HG03460 (cell line): Measurements from ENCODE around the gene UGCG.
A peak's percentile ranks its signal among the peaks of the same experiment; 100 is the strongest.
"Not testable (repeated sequence)": the region's sequence is repeated elsewhere in the genome, so short reads cannot be mapped to it uniquely, and the experiment has no call there.

Experiments
- ATAC-seq: cut with Tn5 transposase; IDR thresholded peaks from one replicate; pipeline ENCODE4 v1.9.1; 2021; ENCODE audit not compliant: unreplicated experiment

UGCG gene

GRCh38 chr9:111890334-111890733 is 6.3 kb upstream of the UGCG start:
- ATAC-seq = no peak

GRCh38 chr9:111890867-111891266 is 5.7 kb upstream of the UGCG start:
- ATAC-seq = not testable (repeated sequence)

GRCh38 chr9:111891910-111892499 is 4.6 kb upstream of the UGCG start:
- ATAC-seq = peak; percentile 31

- peak; percentile 31 for ATAC-seq
Observed at GRCh38 chr9:111896942-111897600, 457 bp downstream of the UGCG start.

GRCh38 chr9:111897601-111898137 is 1.1 kb downstream of the UGCG start:
- peak; percentile 44 for ATAC-seq

GRCh38 chr9:111898331-111899096 is 1.9 kb downstream of the UGCG start:
- no peak for ATAC-seq

- no peak for ATAC-seq
Observed at GRCh38 chr9:111900151-111900857, 3.7 kb downstream of the UGCG start.

GRCh38 chr9:111900858-111901612 is 4.4 kb downstream of the UGCG start:
- no peak for ATAC-seq

GRCh38 chr9:111902391-111903139 is 6.0 kb downstream of the UGCG start:
- ATAC-seq = no peak

- ATAC-seq = not testable (repeated sequence)
Observed at GRCh38 chr9:111903535-111903934, 6.9 kb downstream of the UGCG start.

- no peak for ATAC-seq
Observed at GRCh38 chr9:111904026-111904425, 7.4 kb downstream of the UGCG start.

- no peak for ATAC-seq
Observed at GRCh38 chr9:111904891-111905291, 8.3 kb downstream of the UGCG start.

GRCh38 chr9:111907147-111907546 is 10.5 kb downstream of the UGCG start:
- ATAC-seq = no peak

GRCh38 chr9:111909444-111909843 is 12.8 kb downstream of the UGCG start:
- ATAC-seq = peak; percentile 45

- ATAC-seq = no peak
Observed at GRCh38 chr9:111910428-111910827, 13.8 kb downstream of the UGCG start.

- no peak for ATAC-seq
Observed at GRCh38 chr9:111913159-111913558, 16.5 kb downstream of the UGCG start.

- ATAC-seq = no peak
Observed at GRCh38 chr9:111914749-111915424, 18.3 kb downstream of the UGCG start.

GRCh38 chr9:111915425-111915758 is 18.8 kb downstream of the UGCG start:
- ATAC-seq = no peak

- peak; percentile 54 for ATAC-seq
Observed at GRCh38 chr9:111916234-111916645, 19.6 kb downstream of the UGCG start.
